GM04503 (cell line): Measurements from ENCODE around the gene SAMD4A.

Source experiments
- DNase-seq: peaks from one replicate; pipeline ENCODE4 v3.0.0-alpha.2; 2012; ENCODE audit warnings: low read depth

Gene SAMD4A

DNA sequence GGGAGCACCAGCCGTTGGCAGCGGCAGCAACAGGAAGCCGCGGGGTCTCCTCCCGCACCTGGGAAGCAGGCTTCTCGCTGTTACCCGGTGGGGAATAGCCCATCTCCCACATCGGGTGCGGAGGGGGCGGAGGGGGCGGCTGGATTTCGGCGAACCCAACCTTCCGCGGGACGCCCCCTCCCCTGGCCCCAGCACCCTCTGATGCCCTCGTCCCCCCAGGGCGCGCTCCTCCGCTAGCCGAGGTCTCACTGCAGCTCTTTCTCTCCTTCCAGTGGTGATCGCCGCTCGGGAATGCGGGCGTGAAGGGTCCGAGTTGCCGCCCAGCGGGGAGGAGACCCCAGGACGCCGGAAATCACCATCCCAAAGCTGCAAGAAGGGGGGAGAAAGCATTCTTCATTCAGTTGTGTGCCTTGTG, 303 bp downstream of the SAMD4A start:
- no peak for DNase-seq

DNA sequence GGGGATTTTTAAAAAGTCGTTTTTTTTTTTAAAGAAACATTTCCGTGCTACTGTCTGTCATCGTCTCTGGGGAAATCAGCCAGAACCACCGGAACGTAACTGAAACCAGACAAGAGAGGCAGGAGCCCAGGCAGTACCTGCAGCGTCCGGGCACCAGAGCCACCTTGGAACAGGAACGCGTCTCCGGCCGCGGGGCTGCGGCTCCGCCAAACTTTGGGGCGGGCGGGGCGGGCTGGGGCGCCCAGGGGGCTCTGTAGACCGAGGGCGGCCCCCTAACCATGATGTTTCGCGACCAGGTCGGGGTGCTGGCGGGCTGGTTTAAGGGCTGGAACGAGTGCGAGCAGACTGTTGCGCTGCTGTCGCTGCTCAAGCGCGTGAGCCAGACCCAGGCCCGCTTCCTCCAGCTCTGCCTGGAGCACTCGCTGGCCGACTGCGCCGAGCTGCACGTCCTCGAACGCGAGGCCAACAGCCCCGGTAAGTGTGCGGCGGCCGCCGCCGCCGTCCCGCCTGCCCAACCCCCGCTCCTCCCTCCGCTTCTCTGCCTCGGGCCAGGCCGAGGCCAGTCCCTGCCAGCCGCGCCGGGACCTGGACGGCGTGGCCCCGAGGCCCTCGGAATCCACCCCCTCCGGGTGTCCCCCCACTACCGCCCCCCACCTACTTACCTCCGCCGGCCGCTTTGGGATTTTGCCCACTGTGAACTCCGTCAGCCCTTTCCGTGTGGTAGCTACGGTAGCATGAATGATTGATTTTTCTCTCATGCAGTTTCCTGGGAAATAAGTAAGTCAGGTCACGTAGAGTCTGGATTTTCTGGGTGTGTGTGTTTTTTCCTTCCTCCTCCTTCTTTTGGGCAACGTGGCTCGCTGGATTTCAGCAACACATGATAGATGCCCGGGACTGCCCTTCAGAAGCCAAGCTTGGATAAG, 972 bp downstream of the SAMD4A start:
- no peak for DNase-seq

DNA sequence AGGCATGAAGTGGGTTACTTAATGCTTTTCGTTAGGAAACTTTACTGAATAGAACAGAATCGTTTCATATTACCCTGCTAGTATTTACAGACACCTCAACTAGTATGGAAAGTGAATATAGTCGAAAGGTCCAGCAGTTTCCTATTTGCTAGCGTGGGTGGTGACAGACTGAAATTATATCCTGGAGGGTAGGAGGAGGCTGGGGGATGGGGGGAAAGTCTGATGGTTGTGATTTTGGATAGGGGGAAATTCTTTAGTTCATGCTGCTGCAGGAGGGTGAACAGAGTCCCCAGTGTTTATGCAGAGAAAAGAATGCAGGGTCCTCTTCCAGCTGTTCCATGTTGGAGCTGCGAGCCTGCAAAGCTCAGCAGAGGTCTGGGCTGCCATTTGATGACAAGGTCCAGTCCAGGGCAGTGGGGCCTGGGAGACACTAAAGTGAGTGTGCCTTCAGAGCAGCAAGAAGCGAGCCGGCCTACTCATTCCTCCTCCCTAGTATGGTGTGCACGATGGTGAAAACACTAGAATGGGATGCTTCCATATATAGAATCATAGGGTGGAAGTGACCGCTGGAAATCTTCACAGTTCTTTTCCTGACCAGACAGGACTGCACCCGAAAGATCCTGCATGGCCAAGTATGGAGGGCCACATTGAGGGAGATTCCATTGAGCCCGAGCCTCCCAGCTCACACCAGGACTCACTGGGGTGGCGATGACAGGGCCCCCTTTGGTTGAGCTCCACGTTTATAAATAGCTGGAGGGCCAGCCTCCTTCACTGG, 2.1 kb downstream of the SAMD4A start:
- no peak for DNase-seq

DNA sequence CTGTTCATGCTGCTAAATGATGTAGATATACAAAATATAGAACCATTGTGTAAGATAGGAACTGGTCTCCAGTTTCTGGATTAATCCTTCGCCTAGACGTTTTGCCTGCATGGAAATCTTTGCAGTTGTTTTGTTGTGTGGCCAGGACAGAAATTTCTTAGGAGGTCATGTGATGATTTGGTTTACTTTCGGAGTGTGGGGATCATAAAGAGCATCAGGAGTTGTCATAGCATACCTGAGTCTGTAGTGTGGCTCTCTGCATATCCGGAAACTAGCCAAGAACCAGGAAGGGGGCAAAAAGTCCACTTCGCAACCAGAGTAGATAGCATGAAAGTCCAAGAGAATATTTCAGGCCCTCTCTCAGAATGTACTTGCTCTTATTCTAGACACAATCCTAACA, 3.1 kb downstream of the SAMD4A start:
- DNase-seq: no peak

DNA sequence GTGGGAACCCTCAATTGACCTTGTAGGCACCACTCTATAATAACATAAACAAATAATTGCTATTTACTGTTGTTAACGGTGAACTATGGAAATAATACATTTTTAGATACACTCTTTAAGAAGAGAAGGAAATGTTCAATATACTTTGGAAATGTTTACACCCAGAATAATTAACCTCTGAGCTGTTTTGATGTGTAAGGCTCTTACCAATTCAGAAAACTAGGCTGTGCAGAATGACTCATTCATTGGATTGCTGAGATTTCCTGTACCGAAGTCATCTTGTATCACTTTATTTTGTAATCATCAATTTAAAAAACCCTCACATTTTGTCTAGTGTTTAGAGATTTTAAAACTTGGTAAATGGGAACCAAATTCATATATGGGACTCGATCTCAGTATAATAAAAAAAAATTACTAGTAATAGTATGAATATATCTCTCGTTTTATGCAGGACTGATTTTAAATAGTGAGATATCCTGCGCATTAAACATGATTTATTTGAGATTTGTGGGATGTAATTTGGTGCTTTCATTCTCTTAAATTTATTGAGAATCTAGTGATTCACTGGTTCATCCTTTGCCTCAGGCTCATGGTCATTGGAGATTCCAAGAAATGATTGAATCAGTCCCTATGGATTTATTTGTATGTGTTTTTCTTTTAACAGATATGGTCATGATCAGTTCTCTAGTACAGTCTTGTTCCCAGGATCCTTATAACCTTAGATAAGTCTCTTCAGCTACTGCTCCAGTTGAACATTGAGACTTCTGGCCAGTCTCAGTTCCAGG, 3.9 kb downstream of the SAMD4A start:
- peak; percentile 76 for DNase-seq

DNA sequence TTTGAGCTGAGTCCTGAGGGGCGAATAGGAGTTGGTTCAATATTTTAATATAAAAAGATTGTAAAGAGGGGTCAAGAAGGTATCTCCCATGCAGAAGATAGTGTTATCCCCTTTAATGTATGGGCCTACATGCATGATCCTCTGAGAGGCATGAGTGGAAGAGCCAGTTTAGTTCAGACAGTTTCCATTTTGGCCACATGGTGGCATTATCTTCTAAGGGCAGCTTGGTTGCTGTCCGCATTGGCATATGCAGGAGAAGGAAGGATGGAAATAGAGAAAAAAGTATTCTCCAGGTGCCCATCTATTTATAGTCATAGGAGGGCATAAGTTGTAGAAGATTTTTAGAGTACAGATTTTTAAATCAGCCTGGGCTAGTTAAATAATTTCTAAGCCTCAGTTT, 5.4 kb downstream of the SAMD4A start:
- no peak for DNase-seq

DNA sequence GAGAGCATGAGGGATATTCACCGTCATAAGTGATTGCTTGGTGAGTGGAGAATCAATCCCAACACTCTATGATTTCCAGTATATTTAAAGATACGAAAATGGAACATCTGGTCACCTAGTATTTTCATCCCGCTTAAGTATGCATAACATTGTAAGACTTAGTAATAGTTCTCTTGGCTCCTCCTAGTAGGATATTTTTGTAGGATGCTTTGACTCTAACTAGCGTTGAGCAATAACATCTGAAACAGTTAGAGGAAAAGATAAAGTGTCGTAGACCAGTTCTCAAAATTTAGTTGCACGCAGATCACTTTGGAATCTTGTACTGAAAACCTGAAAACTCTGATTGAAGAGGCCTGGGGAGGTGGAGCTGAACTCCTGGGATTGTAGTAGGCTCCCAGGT, 7.6 kb downstream of the SAMD4A start:
- DNase-seq: no peak

DNA sequence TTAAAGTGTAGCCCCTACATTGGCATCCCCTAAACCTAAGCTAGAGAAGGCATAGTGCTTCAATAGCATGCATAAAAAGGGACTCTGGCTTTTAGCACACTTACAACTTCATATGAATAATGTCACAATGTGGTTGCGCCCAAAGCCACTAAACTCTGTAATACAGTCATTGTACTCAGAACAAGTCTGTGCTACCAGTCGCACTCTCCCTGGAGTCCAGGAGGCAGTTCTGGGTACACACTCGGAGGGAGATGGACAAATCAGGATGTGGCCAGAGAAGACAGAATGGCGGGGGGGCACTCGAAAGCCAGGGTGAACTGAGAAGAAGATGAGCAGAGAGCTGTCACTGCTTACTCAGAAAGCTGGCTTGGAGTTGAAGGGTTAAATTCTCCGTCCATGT, 10.6 kb downstream of the SAMD4A start:
- no peak for DNase-seq

DNA sequence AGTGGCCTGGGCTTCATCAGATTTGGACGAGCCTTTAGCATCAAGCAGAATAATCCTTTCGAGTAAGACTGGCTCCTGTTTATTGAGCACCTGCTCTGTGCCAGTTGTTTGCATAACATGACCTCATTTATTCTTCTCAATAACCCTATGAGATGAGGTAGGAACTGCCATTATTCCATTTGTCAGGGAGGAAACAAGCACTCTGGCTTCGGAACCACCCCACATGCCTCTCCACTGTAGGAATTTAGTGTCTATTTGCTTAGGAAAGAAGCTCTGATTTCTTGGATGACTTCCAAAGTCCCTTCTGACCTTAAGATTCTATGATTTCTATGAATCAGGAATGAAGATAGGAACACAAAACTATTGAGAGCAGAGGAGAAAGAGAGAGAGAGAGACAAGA, 11.0 kb downstream of the SAMD4A start:
- no peak for DNase-seq

DNA sequence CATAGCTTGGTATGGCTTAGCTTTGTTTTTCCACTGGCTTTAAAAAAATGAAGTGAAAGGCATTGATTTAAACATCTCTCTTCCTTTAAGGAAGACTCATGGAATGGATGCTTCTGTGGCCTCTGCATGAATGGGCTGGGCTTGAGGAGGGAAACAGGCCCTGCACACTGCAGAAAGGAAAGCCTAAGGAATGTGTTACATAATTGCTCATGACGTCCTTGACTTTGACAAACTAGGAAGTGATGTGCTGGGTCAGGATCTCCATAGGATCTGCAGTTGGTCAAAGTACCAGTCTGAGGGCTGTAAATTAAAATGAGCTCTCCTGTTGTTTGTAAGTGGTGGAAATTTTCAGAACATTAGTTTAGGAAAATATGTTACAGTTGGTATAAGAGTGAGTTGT, 12.7 kb downstream of the SAMD4A start:
- DNase-seq: no peak

DNA sequence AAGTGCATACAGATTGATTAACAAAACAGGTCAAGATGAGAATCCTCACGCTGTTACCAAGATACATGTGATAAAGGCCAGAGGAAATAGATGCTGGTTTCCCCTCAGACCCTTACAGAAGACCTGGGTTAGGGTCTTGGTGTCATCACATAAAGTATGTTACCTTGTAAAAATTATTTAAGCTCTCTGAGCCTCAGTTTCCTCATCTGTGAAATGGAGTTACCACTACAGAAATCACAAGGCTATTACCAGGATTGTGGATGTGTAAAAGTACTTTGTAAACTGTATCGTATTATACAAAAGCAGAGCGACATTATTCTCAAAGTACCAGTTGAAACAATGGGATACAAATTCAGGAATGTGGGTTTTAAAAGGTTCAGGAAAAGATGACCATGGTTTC, 14.0 kb downstream of the SAMD4A start:
- DNase-seq: no peak

DNA sequence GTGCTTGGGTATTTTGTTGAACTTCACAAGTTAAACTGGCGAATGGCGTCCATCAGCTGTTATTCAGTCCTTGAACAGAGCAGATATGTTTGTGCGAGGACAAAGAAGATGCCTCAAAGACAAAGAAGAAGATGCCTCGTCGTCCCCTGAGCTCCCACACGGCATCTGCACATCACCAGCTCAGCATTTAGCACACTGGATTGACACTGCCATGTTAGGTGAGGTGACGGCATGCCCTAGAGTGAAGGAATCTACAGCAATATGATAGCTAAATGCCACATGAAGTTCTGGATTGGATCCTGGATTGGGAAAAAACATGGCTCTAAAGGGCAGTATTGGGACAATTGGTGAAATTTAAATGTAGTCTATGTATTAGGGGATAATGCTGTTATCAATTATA, 15.4 kb downstream of the SAMD4A start:
- no peak for DNase-seq

DNA sequence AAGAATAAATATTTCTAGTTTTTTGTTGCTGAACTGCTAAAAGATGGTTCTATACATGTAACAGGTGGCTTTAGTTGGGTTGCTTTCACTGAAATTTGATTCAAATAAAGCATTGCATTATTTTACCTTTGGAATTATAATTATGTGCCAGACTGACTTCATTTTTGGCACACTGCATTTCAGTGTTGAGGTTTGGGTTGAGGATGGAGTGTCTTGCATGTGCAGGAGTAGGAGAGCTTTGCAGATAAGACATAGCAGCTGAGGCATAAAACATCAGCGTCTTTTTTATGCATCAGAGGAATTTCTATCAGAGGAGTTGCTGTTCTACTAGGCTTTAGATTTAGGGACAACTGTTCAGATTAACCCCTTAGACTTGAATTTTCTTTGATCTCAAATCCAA, 17.2 kb downstream of the SAMD4A start:
- DNase-seq: no peak

DNA sequence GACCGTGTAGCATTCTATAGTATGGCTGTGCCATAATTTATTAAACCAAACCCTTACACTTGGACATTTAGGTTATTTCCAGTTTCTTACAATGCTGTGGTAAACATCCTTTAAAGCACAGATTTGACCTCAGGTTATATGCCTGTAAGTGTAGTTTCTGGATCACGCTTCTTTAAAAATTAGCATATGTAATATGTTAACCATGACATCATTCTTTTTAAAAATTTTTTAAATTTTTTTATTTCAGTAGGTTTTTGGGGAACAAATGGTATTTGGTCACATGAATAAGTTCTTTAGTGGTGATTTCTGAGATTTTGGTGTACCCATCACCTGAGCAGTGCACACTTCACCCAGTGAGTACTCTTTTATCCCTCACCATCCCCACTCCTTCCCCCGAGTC, 18.3 kb downstream of the SAMD4A start:
- no peak for DNase-seq

DNA sequence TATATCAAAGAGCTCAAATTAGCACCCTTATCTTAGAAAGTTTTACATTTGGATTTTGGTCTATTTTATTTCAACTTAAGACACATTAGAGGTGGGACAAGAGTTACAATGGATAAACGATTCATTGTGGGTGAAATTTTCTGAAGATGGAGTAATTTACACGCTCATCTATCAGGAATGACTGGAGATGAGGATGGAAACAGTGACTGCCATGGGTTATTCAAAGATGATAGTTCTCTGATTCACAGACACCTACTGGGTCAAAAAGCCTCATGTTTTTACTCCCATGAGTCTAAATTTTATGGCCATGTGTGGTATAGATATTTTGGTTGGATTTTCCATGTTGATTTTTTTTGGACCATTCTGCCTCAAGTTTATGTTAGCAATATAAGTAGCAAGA, 22.1 kb downstream of the SAMD4A start:
- no peak for DNase-seq

DNA sequence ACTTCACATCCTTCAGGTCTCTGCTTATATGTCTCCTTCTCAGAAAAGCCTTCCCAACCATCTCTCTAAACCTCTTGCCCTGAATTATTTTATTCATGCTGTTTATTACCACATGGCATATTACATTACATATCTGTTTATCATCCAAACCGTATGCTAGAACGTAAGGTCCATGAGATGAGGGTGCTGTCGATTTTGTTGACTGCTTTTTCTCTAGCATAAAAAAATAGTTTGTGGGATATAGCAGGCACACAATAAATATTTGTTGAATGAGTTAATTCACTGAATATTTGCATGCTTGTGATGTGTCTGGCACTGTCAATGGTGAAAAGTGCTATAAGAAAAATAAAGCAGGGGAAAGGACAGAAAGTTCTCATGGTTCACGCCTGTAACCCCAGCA, 22.9 kb downstream of the SAMD4A start:
- no peak for DNase-seq

DNA sequence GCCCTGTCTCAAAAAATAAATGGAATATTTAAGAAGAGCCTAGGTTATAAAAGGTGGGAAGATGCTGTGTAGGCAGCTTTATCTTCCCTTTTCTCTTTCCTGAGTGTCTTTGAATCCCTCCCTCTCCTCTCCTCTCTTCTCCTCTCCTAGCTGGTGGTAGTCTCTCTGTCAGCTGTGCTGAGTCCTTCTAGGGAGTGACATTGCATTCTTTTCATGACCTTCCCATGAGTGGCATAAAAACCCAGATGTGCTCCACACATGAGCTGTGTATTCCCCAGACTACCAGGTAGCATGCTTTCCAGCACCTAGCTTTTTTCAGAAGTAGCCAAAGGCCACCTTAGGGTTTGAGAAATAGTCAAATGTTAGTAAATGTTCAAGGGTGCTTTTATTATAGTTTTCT, 23.6 kb downstream of the SAMD4A start:
- DNase-seq: no peak

DNA sequence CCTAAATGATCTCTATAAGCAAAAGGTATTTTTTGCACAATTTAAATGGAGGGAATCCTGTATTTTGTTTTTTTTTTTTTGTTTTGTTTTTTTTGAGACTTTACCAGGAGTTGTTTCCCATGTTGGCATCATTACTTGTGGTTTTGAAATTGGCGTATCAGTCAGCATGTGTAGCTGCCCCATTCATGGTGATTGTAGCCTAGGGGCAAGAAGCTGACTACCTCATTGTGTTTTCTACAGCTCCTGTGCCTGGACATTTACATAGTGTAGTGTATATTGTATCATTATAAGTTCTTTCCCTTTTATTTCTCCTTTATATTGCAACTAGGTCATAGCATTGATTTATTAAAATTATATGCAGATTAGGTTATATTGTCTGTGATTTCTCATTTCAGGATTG, 24.5 kb downstream of the SAMD4A start:
- DNase-seq: no peak

DNA sequence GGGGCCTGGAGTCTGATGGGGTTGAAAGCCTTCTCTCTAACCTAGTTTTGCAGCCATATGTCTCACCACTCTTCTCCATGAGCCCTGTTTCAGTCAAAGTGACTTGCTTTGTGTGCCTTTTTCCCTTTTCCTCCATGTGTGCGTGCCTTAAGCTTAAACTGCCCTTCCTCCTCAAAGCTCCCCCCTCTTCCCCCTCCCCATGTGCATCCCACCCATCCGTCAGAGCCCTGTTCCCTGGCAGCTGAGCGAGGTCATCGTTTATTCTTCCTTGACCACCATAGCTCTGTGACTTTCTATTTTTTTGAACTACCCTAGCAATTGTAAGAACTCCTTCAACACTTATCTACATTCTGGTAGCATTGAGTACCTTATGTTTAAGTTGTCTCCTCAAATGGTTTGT, 24.9 kb downstream of the SAMD4A start:
- DNase-seq: no peak

DNA sequence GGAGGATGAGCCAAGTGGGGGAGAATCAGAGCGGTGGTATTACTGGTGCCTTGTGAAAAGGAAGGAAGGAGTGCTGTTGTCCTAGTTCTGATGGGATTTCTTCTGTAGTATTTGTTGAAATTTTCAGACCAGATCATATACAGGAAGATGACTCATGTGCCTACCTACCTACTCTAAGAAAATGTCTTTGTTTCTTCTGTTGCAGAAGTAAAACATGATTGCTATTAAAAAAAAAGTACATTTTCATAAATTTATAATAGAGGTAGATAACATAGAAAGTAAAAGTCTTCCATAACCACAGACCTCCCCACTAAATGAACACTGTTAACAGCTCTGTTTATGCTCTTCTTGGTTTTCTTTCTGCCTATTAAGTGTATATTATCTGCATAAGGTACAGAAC, 26.9 kb downstream of the SAMD4A start:
- DNase-seq: no peak

DNA sequence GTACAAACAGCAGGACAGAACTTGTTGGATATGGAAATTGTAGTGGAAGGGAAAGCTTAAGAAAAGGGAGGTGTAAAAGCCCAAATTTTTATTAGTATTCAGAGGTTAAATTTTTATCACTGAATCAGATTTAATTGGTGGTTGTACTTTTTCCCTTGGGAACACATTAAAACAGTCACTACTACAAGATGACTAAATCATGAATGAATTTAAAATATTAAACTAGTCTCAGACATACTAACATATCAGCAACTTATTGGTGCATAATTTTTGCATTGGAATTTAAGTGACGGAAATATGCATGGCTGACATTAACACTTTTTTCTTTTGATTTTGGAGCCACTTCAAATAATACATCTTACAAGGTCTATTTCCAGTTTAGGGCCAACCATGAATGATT, 27.6 kb downstream of the SAMD4A start:
- DNase-seq: no peak

DNA sequence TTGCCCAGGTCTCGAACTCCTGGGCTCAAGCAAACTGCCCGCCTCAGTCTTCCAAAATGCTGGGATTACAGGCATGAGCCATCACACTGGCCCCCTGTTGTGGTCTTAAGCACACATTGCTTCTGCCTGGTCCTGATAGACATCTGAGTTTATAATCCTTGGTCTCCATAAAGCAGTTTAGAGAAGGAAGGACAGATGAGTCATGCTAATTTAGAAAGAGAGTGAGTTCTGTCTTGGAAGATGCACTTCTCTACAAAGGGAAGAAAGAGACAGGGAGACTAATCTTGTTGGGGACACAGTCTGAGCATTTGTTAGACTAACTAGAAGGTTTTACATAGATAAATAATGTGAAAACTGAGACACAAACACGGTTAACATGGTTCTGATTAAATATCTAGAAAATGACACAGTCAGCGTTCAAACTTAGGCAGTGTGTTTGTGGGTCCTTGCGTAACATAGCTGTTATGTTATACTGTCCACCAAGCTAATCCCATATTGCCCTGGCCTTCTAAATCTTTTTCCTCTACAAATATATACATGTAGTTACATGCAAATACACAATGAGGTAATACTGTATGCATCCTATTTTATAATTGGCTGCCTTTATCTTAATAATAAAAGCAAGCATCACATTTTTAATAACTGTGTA, 31.0 kb downstream of the SAMD4A start:
- DNase-seq: no peak
